GM12873 (cell line): ENCODE results near the gene HIKESHI.

Experiments used
- CTCF ChIP-seq: IDR thresholded peaks from 2 replicates; pipeline ENCODE4 v1.5.1; 2012; ENCODE audit warnings: low read depth, mild to moderate bottlenecking, moderate library complexity, low read length, control low read depth; ENCODE audit not compliant: insufficient read depth; ENCODE audit errors: missing control alignments

The HIKESHI gene

GRCh38 chr11:86302092-86302793 is at the start of gene HIKESHI:
Gene HIKESHI, plus strand, starts transcription at chr11:86302240. Its CDS starts 209 bp downstream, at chr11:86302449.
- no peak for TF ChIP-seq CTCF

- TF ChIP-seq CTCF = no peak
Measured at GRCh38 chr11:86255896-86256295, 46.1 kb upstream of the HIKESHI start.

GRCh38 chr11:86256608-86257007 is 45.4 kb upstream of the HIKESHI start:
- no peak for TF ChIP-seq CTCF

GRCh38 chr11:86257446-86257845 is 44.6 kb upstream of the HIKESHI start:
- no peak for TF ChIP-seq CTCF

- TF ChIP-seq CTCF = no peak
Measured at GRCh38 chr11:86259730-86260129, 42.3 kb upstream of the HIKESHI start.

- no peak for TF ChIP-seq CTCF
Measured at GRCh38 chr11:86261328-86261727, 40.7 kb upstream of the HIKESHI start.

- no peak for TF ChIP-seq CTCF
Measured at GRCh38 chr11:86262387-86262786, 39.7 kb upstream of the HIKESHI start.
